WTC11 (cell line): ENCODE results near the gene UGT1A10. TPM values are rescaled to one million over a fixed set of nuclear protein-coding genes. Genes with fewer than 3 reads are reported as not detected.

Experiments used
- ATAC-seq: fragments of 200-7000 bp; cut with Tn5 transposase; 2 replicates; pipeline ENCODE4 v1.10.0; 2021; ENCODE audit warnings: mild to moderate bottlenecking, moderate library complexity
- CTCF ChIA-PET: fragments of 300-600 bp; sonication (Branson Sonifier 250); formaldehyde crosslinking; loops from one replicate; lab custom pipeline; 2021; ENCODE audit warnings: antibody characterized with exemption; lab: Charles Lee
- POLR2A ChIA-PET: fragments of 350-600 bp; sonication (Branson Sonifier 250); formaldehyde crosslinking; loops from one replicate; lab custom pipeline; 2021; ENCODE audit warnings: antibody characterized with exemption; lab: Charles Lee
- DNase-seq: peaks from one replicate; pipeline ENCODE4 v3.0.0; 2021; ENCODE audit warnings: low spot score
- H3K27ac Mint-ChIP-seq: 2 replicates; pipeline ENCODE4 v1.8.0; 2021; ENCODE audit warnings: mixed read lengths
- H3K27me3 Mint-ChIP-seq: 2 replicates; pipeline ENCODE4 v1.8.0; 2021; ENCODE audit warnings: low read depth, mild to moderate bottlenecking, moderate library complexity, mixed read lengths
- H3K36me3 Mint-ChIP-seq: 2 replicates; pipeline ENCODE4 v1.8.0; 2021; ENCODE audit warnings: mixed read lengths
- H3K4me1 Mint-ChIP-seq: 2 replicates; pipeline ENCODE4 v1.8.0; 2022; ENCODE audit warnings: mixed read lengths
- H3K4me3 Mint-ChIP-seq: 2 replicates; pipeline ENCODE4 v1.8.0; 2021; ENCODE audit warnings: mild to moderate bottlenecking, moderate library complexity, mixed read lengths
- H3K9me3 Mint-ChIP-seq: 2 replicates; pipeline ENCODE4 v1.8.0; 2021; ENCODE audit warnings: mixed read lengths
- ATF2 ChIP-seq: sonication (generic); formaldehyde crosslinking; IDR thresholded peaks from 2 replicates; pipeline ENCODE4 v1.8.1; 2022; ENCODE audit warnings: low read depth, missing genetic modification reagents, borderline replicate concordance
- EMX1 ChIP-seq: fragments of 250-450 bp; sonication (Bioruptor Pico); IDR thresholded peaks from 2 replicates; pipeline ENCODE4 v1.8.0; 2021; ENCODE audit warnings: mild to moderate bottlenecking
- ESRRA ChIP-seq: sonication (generic); formaldehyde crosslinking; IDR thresholded peaks from 2 replicates; pipeline ENCODE4 v1.8.1; 2022; ENCODE audit warnings: mild to moderate bottlenecking, missing genetic modification reagents, borderline replicate concordance
- FOXJ3 ChIP-seq: sonication (generic); formaldehyde crosslinking; IDR thresholded peaks from 2 replicates; pipeline ENCODE4 v1.9.0; 2021; ENCODE audit warnings: missing genetic modification reagents, mild to moderate bottlenecking, borderline replicate concordance
- HMGA2 ChIP-seq: fragments of 250-450 bp; sonication (Bioruptor Pico); IDR thresholded peaks from 2 replicates; pipeline ENCODE4 v1.4.0; 2021; ENCODE audit warnings: mild to moderate bottlenecking, moderate library complexity
- IRF2 ChIP-seq: sonication (generic); formaldehyde crosslinking; IDR thresholded peaks from 2 replicates; pipeline ENCODE4 v1.8.0; 2022; ENCODE audit warnings: low read depth, missing genetic modification reagents, borderline replicate concordance
- NFATC4 ChIP-seq: fragments of 250-450 bp; sonication (Bioruptor Pico); IDR thresholded peaks from 2 replicates; pipeline ENCODE4 v1.9.0; 2021; ENCODE audit warnings: mild to moderate bottlenecking
- NR1H2 ChIP-seq: sonication (generic); formaldehyde crosslinking; IDR thresholded peaks from 2 replicates; pipeline ENCODE4 v1.9.0; 2021; ENCODE audit warnings: mild to moderate bottlenecking, moderate library complexity, missing genetic modification reagents
- PREB ChIP-seq: sonication (generic); formaldehyde crosslinking; IDR thresholded peaks from 2 replicates; pipeline ENCODE4 v1.8.1; 2022; ENCODE audit warnings: mild to moderate bottlenecking, missing genetic modification reagents, moderate library complexity, borderline replicate concordance
- RELA ChIP-seq: sonication (generic); formaldehyde crosslinking; IDR thresholded peaks from 2 replicates; pipeline ENCODE4 v1.8.1; 2022; ENCODE audit warnings: missing genetic modification reagents, mild to moderate bottlenecking, borderline replicate concordance
- SMAD4 ChIP-seq: sonication (generic); formaldehyde crosslinking; IDR thresholded peaks from 2 replicates; pipeline ENCODE4 v1.8.0; 2022; ENCODE audit warnings: mild to moderate bottlenecking, missing genetic modification reagents
- SOX15 ChIP-seq: fragments of 250-450 bp; sonication (Bioruptor Pico); IDR thresholded peaks from 2 replicates; pipeline ENCODE4 v1.9.0; 2021; ENCODE audit warnings: mild to moderate bottlenecking
- TEAD4 ChIP-seq: sonication (generic); formaldehyde crosslinking; IDR thresholded peaks from 2 replicates; pipeline ENCODE4 v1.8.0; 2022; ENCODE audit warnings: mild to moderate bottlenecking, missing genetic modification reagents
- ZNF425 ChIP-seq: fragments of 250-450 bp; sonication (Bioruptor Pico); conservative IDR thresholded peaks from 2 replicates; pipeline ENCODE4 v1.9.0; 2021; ENCODE audit warnings: mild to moderate bottlenecking
- total RNA-seq: library from RNA; stranded (reverse); gene quantifications from 3 replicates; pipeline ENCODE4 v1.2.3, GENCODE V29; 2021
- TF ChIP-seq, protein P1 (sequence below): sonication (generic); formaldehyde crosslinking; IDR thresholded peaks from 2 replicates; pipeline ENCODE4 v1.8.1; 2022; ENCODE audit warnings: missing genetic modification reagents, borderline replicate concordance
- TF ChIP-seq, protein P2 (sequence below): sonication (generic); formaldehyde crosslinking; IDR thresholded peaks from 2 replicates; pipeline ENCODE4 v1.8.1; 2023; ENCODE audit warnings: mild to moderate bottlenecking, missing genetic modification reagents
- TF ChIP-seq, protein P3 (sequence below): sonication (generic); formaldehyde crosslinking; IDR thresholded peaks from 2 replicates; pipeline ENCODE4 v1.8.1; 2023; ENCODE audit warnings: mild to moderate bottlenecking, missing genetic modification reagents, moderate library complexity
- TF ChIP-seq, protein P4 (sequence below): sonication (generic); formaldehyde crosslinking; IDR thresholded peaks from 2 replicates; pipeline ENCODE4 v1.8.1; 2023; ENCODE audit warnings: mild to moderate bottlenecking, moderate library complexity, missing genetic modification reagents
- TF ChIP-seq, protein P5 (sequence below): fragments of 250-450 bp; sonication (Bioruptor Pico); IDR thresholded peaks from 2 replicates; pipeline ENCODE4 v1.9.0; 2021; ENCODE audit warnings: moderate library complexity, mild to moderate bottlenecking, inconsistent platforms, borderline replicate concordance

Gene UGT1A10
- total RNA-seq, 1 experiment from 2014 or later, result not detected

DNA sequence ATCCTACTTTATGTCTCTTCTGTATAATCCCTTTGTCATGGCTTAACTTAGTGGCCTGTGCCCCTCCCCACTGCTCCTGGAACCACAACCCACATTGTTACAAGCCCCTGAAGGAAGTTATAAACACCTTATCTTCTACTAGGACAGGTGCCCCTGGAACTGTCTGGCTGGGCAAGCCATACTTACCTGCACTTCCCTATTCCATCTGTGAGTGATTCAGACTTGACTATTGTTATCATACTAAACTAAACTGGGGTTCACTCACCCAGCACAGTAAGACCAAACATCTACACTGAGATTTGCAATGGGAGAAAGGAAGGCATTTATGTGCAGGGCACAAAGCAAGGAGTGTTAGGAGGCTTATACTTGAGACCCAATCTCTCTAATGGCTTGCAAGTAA lies 52.8 kb downstream of the UGT1A10 start:
- Mint-ChIP-seq H3K4me1 (peaks cover 24% of the 10 kb centered on the region), H3K9me3 (0 out of 2 replicates have a peak, but pooled peaks cover 4% of the 10 kb centered on the region), H3K36me3 (no peaks in the 10 kb centered on the region), H3K27me3 (peaks cover 3% of the 10 kb centered on the region; the same call in 1 of the 2 replicates), H3K4me3 (no peak overlapping the region), H3K27ac (no peak overlapping the region)
- CTCF ChIA-PET, result interaction anchor here (1.4 kb wide), 1 partner anchor 22 kb away, joined by 3 read pairs; no protein-coding TSS in a partner anchor
- POLR2A ChIA-PET, result no interaction called here
- no peak for DNase-seq
- TF ChIP-seq ESRRA (CRISPR knock-in tag), result no peak
- TF ChIP-seq, protein P1, sequence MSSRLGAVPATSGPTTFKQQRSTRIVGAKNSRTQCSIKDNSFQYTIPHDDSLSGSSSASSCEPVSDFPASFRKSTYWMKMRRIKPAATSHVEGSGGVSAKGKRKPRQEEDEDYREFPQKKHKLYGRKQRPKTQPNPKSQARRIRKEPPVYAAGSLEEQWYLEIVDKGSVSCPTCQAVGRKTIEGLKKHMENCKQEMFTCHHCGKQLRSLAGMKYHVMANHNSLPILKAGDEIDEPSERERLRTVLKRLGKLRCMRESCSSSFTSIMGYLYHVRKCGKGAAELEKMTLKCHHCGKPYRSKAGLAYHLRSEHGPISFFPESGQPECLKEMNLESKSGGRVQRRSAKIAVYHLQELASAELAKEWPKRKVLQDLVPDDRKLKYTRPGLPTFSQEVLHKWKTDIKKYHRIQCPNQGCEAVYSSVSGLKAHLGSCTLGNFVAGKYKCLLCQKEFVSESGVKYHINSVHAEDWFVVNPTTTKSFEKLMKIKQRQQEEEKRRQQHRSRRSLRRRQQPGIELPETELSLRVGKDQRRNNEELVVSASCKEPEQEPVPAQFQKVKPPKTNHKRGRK, result no peak
- TF ChIP-seq PREB, result no peak
- no peak for TF ChIP-seq IRF2 (CRISPR knock-in tag)
- TF ChIP-seq ATF2, result no peak
- TF ChIP-seq NFATC4 (CRISPR knock-in tag), result no peak
- no peak for TF ChIP-seq SOX15 (CRISPR knock-in tag)
- no peak for TF ChIP-seq HMGA2
- TF ChIP-seq, protein P2, sequence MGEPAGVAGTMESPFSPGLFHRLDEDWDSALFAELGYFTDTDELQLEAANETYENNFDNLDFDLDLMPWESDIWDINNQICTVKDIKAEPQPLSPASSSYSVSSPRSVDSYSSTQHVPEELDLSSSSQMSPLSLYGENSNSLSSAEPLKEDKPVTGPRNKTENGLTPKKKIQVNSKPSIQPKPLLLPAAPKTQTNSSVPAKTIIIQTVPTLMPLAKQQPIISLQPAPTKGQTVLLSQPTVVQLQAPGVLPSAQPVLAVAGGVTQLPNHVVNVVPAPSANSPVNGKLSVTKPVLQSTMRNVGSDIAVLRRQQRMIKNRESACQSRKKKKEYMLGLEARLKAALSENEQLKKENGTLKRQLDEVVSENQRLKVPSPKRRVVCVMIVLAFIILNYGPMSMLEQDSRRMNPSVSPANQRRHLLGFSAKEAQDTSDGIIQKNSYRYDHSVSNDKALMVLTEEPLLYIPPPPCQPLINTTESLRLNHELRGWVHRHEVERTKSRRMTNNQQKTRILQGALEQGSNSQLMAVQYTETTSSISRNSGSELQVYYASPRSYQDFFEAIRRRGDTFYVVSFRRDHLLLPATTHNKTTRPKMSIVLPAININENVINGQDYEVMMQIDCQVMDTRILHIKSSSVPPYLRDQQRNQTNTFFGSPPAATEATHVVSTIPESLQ, result no peak
- TF ChIP-seq, all 79 proteins: peak for 0
- ATAC-seq, result no peak

DNA sequence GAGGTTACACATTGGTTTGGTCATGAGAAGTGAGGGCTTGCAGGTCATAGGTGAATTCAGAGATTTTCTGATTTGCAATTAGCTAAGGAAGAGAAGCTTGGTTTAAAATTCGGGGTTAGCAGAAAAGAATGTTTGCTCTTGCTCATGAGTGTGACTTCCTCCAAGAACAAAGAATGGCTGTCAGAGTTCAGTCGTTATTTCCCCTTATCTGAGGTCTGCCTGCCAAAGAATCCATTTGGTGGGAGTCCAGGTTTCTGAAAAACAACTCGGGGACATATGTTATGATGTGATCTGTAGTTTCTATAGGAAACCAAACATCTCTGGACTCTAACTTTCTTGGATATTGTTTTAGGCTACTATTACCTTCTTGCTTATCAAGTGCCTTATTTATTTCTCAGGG lies 53.3 kb downstream of the UGT1A10 start:
- no peak overlapping the region for H3K4me3 Mint-ChIP-seq
- ChIA-PET CTCF (interaction anchor here (1.4 kb wide), 1 partner anchor 22 kb away, joined by 3 read pairs; no protein-coding TSS in a partner anchor), POLR2A (no interaction called here)
- H3K27ac Mint-ChIP-seq, result no peak overlapping the region
- H3K9me3 Mint-ChIP-seq, result 0 out of 2 replicates have a peak, but pooled peaks cover 4% of the 10 kb centered on the region
- peaks cover 3% of the 10 kb centered on the region; the same call in 1 of the 2 replicates for H3K27me3 Mint-ChIP-seq
- H3K4me1 Mint-ChIP-seq, result peaks cover 24% of the 10 kb centered on the region
- H3K36me3 Mint-ChIP-seq, result no peaks in the 10 kb centered on the region
- ATAC-seq, result no peak
- no peak for DNase-seq
- no peak for TF ChIP-seq ZNF425 (CRISPR knock-in tag)
- TF ChIP-seq RELA (CRISPR knock-in tag), result no peak
- TF ChIP-seq TEAD4 (CRISPR knock-in tag), result no peak
- TF ChIP-seq, protein P1, result no peak
- no peak for TF ChIP-seq EMX1
- no peak for TF ChIP-seq FOXJ3 (CRISPR knock-in tag)
- no peak for TF ChIP-seq SMAD4
- TF ChIP-seq, protein P3, sequence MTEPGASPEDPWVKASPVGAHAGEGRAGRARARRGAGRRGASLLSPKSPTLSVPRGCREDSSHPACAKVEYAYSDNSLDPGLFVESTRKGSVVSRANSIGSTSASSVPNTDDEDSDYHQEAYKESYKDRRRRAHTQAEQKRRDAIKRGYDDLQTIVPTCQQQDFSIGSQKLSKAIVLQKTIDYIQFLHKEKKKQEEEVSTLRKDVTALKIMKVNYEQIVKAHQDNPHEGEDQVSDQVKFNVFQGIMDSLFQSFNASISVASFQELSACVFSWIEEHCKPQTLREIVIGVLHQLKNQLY, result no peak
- TF ChIP-seq, protein P4, sequence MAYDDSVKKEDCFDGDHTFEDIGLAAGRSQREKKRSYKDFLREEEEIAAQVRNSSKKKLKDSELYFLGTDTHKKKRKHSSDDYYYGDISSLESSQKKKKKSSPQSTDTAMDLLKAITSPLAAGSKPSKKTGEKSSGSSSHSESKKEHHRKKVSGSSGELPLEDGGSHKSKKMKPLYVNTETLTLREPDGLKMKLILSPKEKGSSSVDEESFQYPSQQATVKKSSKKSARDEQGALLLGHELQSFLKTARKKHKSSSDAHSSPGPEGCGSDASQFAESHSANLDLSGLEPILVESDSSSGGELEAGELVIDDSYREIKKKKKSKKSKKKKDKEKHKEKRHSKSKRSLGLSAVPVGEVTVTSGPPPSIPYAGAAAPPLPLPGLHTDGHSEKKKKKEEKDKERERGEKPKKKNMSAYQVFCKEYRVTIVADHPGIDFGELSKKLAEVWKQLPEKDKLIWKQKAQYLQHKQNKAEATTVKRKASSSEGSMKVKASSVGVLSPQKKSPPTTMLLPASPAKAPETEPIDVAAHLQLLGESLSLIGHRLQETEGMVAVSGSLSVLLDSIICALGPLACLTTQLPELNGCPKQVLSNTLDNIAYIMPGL (CRISPR knock-in tag), result no peak
- no peak for TF ChIP-seq NR1H2
- TF ChIP-seq, protein P5, sequence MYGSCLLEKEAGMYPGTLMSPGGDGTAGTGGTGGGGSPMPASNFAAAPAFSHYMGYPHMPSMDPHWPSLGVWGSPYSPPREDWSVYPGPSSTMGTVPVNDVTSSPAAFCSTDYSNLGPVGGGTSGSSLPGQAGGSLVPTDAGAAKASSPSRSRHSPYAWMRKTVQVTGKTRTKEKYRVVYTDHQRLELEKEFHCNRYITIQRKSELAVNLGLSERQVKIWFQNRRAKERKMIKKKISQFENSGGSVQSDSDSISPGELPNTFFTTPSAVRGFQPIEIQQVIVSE (CRISPR knock-in tag), result no peak
